GM18907 (cell line): ENCODE measurements around the gene IFNA14.

Source experiments
- ATAC-seq: cut with Tn5 transposase; IDR thresholded peaks from one replicate; pipeline ENCODE4 v1.9.1; 2021; ENCODE audit warnings: mild to moderate bottlenecking, moderate library complexity; ENCODE audit not compliant: unreplicated experiment

Gene IFNA14

GRCh38 chr9:21239911-21240310 is at the start of gene IFNA14:
IFNA14 (minus strand) TSS chr9:21240005; CDS start chr9:21239935, 70 bp downstream.
- no peak for ATAC-seq

GRCh38 chr9:21287280-21287679 is 47.5 kb upstream of the IFNA14 start:
- no peak for ATAC-seq

DNA sequence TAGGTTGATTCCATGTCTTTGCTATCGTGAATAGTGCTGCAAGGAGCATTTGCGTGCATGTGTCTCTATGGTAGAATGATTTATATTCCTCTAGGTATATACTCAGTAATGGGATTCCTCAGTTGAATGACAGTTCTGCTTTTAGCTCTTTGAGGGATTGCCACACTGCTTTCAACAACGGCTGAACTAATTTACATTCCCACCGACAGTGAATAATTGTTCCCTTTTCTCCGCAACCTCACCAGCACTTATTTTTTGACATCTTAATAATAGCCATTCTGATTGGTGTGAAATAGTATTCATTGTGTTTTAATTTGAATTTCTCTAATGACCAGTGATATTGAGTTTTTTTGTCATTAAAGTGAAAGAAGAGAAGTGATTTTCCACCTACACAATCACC is 46.9 kb upstream of the IFNA14 start:
- no peak for ATAC-seq

GRCh38 chr9:21286099-21286498 is 46.3 kb upstream of the IFNA14 start:
- ATAC-seq: no peak

DNA sequence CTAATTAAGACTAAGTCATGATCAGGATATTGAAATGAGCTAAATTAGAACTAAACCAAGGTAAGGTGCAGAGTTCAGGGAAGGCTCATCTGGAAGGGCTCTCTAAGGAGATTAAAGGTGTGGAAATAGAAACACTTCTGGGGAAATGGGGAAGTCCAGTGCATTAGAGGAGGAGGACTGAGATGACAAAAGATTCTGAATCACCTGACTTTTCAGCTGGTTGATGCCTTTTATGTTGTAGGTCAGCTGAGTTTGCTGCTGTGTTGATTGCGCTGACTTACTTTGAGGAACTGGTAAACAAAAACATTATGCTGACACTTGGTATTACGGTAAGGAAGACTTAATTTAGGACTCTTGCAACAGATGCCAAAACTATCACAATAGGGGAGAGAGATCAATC is 41.5 kb upstream of the IFNA14 start:
- ATAC-seq: no peak

GRCh38 chr9:21268347-21268657 is 28.5 kb upstream of the IFNA14 start:
- ATAC-seq: no peak

DNA sequence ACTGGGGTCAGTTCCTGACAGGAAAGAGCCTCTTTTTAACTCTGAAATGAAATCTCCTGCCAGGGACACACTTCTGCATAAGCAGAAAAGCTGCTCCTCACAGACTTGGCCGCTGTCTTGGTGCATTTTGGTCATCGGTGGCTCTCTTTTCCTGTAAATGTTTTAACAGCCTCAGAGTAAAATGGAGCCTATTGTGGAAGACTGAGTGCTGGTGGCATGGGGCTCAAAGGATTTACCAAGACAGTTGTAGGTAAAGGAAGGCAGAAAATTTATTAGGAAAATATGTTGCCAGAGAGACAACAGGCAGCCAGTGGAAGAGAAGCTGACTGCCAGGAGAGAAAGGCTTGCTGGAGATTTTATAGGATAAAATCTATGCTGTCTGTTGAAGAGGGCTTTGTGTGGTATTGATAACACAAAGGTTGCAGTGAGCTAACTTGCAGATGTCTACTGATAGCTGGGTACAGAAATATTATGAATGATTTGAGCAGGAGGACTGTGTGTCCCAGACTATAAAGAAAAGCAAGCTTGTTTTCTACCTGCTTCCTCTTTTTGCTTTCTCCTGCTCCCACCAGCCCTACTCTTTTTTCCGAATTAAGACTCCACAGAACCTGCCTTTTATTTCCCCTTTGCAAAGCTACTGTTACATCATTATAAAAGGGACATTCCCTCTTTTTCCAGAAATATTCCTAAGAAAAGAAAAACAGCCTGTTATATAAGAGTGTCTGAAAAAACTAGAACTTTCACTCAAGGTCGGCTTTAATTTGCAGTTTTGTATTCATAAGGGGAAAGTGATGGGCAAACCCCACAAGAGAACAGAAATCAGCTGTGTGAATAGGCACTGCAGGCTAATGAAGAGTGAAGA is 27.9 kb upstream of the IFNA14 start:
- peak; percentile 62 for ATAC-seq

DNA sequence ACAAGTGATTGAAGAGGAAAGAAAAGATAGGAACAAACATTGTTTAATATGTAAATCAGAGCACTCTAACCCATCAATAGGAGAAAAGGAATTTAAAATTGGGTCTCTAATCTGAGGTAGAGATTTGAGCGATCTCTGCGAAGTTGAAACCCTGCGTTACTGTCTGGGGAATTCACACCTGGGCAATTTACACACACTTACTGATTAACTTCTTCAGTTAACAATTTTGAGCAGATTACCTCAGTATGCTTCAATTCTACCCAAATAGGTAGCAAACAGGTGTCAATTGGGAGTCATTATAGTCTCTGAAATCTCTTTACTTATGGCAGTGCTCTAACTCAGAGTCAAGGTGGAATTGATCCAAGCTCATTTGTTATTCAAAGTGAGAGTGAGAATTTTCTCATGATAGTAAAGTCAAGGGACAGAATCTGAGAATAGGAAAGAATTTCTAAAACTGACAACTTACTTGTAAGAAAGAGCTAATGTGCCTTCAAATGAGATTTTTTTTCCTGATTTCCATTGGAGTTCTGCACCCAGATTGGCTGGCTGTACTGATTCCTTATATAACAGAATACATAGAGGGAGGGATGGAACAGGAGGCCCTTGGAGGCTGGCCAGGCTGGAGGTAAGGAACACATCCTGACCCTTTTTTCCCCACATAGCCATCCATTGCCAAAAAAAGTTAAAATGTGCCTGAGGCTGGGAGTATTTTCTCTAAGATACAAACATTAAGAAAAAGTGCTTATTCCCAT is 27.1 kb upstream of the IFNA14 start:
- peak; percentile 48 for ATAC-seq

DNA sequence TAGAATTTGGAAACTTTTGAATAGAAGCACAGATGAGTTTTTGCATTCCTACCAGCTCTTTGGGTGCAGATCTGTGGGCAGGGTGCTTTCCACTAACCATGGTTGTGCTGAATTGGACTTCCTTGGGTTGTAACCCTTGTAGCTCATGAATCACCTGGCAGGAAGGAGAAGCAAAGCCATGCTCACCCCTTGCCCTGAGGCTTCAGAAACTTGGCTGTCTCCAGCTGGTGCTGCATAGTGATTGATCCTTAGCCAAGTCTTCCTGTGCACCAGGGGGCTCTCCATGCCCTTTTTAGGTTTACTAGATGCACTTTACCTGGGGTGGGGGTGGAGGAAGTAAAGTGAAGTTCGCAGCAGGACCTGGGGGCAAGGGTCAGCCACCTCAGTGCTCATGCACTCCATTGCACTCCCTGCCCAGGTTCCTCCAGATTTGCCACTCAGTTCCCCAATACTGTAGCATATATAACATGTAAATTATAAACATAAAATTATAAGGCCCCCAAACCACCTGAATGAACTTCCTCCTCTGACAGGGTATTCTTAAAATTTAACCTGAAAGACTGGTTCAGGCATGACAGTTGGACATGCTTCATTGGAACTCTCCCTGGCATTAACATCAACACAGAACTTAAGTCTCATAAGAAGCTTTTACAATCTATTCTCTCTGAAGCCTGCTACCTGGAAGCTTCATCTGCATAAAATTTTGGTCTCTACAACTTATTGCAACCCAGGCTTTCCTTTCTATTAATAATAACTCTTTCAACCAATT is 25.8 kb upstream of the IFNA14 start:
- peak; percentile 69 for ATAC-seq

GRCh38 chr9:21255538-21256212 is 15.9 kb upstream of the IFNA14 start:
- peak; percentile 42 for ATAC-seq

DNA sequence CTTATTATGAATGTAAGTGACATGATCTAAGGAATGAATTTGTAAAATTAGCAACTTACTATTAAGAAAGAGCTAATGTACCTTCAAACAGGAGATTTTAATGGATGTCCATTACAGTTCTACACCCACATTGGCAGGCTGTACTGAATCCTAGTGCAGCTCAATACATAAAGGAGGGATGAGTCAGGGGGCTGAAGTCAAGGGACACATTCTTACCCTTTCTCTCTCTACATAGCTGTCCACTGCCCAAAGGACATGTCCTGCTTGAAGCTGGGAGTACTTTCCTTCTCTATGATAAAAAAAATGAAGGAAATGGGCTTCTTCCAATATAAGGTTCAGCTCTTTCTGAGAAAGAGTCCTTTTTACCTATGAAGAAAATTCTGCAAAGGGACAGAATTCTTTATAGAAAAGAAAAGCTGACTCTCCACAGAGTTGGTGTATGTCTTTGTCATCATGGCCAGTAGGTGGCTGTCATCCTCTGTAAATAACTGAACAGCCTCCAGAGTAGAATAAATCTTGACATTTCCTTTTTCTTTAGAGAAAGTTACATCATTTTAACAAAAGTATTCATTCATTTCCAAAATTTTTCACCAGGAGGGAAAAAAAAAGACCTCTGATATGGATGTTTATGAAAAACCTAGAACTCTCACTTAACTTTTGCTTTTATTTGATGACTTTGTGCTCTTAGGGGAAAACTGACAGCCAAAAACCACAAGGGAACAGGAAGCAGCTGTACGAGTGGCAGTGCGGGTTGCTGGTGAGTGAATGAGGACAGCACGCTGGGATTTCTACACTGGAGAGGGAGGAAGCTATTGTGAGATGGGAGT is 13.1 kb upstream of the IFNA14 start:
- ATAC-seq: peak; percentile 82

GRCh38 chr9:21251638-21252037 is 11.8 kb upstream of the IFNA14 start:
- no peak for ATAC-seq

DNA sequence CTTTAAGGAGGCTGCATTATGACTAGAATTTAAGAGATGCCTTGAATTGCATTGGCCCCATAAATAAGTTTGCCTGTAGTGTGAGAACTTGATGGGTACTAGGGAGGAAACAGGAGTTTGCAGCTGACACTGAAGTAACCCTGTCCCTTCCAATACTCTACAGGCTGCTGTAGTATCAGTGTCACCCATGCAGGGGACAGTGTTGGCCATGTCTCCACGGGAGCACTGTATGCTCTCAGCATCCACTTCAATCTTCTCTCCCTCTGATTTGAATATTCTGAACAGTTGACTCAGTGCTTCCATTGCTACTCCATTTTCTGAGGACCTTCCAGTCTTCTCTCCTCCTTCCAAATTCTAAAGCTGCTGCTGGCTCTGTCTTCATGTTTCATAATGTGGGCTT is 11.4 kb upstream of the IFNA14 start:
- no peak for ATAC-seq

DNA sequence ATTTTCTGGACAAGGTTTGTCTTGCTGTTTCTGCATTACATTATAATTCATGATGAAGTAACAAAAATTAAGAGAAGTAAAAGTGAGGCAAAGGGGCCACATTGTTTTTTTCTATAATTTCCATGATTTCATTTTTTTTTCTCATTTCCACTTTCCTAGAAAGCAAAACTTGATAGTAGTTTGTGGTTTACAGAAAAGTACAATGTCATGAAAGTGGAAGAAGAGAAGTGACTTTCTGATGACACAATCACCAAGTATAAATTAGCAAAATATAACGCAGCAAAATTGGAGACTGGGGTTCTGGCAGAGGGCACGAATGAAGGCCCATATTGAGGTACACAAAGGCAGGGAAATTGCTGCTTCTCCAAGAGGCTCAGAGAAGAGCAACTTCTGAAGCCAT is 5.0 kb upstream of the IFNA14 start:
- peak; percentile 65 for ATAC-seq

DNA sequence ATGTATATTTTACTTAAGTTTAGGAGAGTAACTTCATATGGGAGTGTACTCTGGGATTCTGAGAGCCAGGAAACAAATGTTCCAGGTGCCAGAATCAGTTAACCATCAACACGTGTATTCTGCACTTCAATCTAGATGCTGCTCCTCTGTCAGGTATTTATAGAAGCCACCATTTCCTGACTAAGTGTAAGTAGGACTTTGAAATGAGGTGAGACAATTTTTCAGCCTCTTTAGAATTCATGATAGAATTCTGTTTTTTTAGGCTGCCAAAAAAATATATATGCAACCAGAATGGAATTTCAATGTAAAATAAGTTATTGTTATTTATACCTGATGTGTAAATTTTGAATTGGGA is 3.5 kb downstream of the IFNA14 start:
- peak; percentile 33 for ATAC-seq

DNA sequence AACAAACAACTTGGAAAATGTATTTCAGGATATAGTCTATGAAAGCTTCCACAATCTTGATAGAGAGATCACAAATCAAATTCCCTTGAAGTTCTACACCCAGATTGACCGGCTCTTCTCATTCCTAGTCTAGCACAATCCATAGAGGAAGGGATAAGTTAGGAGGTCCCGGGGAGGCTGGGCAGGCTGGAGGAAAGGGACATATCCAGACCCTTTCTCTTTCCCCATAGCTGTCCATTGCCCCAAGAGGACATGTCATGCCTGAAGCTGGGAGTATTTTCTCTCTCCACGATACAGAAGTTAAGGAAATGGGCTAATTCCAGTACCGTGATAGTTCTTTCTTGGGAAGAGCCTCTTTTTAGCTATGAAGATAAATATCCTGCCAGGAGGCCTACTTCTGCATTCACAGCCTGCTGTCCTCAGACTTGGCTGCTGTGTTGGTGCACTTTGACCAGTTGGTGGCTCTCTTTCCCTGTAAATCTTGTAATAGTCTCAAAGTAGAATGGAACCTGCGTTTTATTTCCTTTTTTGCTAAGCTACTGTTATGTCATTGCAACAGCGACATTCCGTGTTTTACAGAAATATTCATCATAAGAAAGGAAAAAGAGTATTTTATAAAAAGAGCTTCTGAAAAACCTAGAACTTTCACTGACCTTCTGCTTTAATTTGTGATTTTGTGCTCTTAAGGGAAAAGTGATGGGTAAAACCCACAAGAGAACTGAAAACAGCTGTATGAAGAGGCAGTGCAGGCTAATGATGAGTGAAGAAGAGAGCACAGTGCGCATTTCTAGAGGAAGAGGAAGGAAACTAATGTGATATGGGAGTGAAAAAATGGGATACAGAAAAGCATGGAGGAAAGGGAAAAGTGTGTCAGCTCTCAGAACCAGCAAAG is 4.1 kb downstream of the IFNA14 start:
- peak; percentile 88 for ATAC-seq

- no peak for ATAC-seq
Measured at GRCh38 chr9:21234153-21234687, 5.6 kb downstream of the IFNA14 start.

DNA sequence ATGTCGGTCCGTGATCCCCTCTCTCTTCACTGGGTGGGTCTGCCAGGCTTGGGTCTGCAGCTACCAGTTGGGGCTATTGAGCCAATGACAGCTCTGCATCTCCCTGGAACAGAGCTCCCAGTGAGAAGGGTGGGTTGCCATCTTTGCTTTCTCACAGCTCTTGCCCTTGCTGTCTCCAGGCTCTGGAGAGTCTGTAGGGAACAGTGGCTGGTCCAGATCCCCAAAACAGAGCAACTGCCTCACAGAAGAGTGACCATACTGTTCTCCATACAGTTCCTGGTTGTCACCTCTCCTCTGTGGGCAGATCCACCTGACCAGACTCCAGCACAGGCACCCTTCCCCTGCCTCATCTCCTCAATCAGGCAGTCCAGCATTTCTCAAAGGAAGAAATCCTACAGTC is 6.5 kb downstream of the IFNA14 start:
- no peak for ATAC-seq

- ATAC-seq: no peak
Measured at GRCh38 chr9:21228122-21228521, 11.7 kb downstream of the IFNA14 start, which contains the start of gene IFNA17. IFNA17 (minus strand) TSS chr9:21228222; CDS start chr9:21228173, 49 bp downstream.
